Measurements from ENCODE around the gene CBFA2T3. TPM values are rescaled to one million over a fixed set of nuclear protein-coding genes. Genes with fewer than 3 reads are reported as not detected.

CBFA2T3 gene
- total RNA-seq, 2 donors from 2014 or later: 10.1 to 10.5 TPM

- Histone ChIP-seq H3K9ac (ENCODE audit: low read depth in 2 of 2, low read length in 2 of 2) (no peak overlapping the region), H3K36me3 (no peaks in the 10 kb centered on the region), H3K4me1 (no peaks in the 10 kb centered on the region), H3K4me3 (no peak overlapping the region), H3K27ac (no peak overlapping the region), H3K27me3 (no peaks in the 10 kb centered on the region), H3K9me3 (no peaks in the 10 kb centered on the region)
- DNase-seq: no peak
- TF ChIP-seq CTCF (IDR thresholded peaks at IDR 0.05): no peak
- intact Hi-C loops (cut with DNase I): no loop called here
These were observed 25.0 kb downstream of the CBFA2T3 start for GRCh38 chr16:88951989-88952388.

- no peak overlapping the region for H3K9ac ChIP-seq (ENCODE audit: low read depth in 2 of 2, low read length in 2 of 2)
- no peaks in the 10 kb centered on the region for H3K36me3 ChIP-seq
- no peak overlapping the region for H3K27ac ChIP-seq
- H3K4me1 ChIP-seq: no peaks in the 10 kb centered on the region
- TF ChIP-seq CTCF (IDR thresholded peaks at IDR 0.05): no peak
- no peaks in the 10 kb centered on the region for H3K27me3 ChIP-seq
- no peak overlapping the region for H3K4me3 ChIP-seq
- DNase-seq: no peak
- H3K9me3 ChIP-seq: no peaks in the 10 kb centered on the region
- intact Hi-C loops (cut with DNase I): no loop called here
These were observed 25.5 kb downstream of the CBFA2T3 start for GRCh38 chr16:88951501-88951900.

GRCh38 chr16:88948781-88949490 is 28.1 kb downstream of the CBFA2T3 start:
- no peaks in the 10 kb centered on the region for H3K9me3 ChIP-seq
- DNase-seq: no peak
- TF ChIP-seq CTCF (IDR thresholded peaks at IDR 0.05): no peak
- no peaks in the 10 kb centered on the region for H3K27me3 ChIP-seq
- no peak overlapping the region for H3K27ac ChIP-seq
- H3K4me1 ChIP-seq: no peaks in the 10 kb centered on the region
- no peak overlapping the region for H3K9ac ChIP-seq (ENCODE audit: low read depth in 2 of 2, low read length in 2 of 2)
- intact Hi-C loops (cut with DNase I): no loop called here
- H3K36me3 ChIP-seq: no peaks in the 10 kb centered on the region
- H3K4me3 ChIP-seq: no peak overlapping the region

GRCh38 chr16:88945473-88945872 is 31.5 kb downstream of the CBFA2T3 start:
- no peaks in the 10 kb centered on the region for H3K4me1 ChIP-seq
- no peaks in the 10 kb centered on the region for H3K36me3 ChIP-seq
- H3K9me3 ChIP-seq: no peaks in the 10 kb centered on the region
- DNase-seq: no peak
- peaks cover 8% of the 10 kb centered on the region for H3K27me3 ChIP-seq
- no peak overlapping the region for H3K9ac ChIP-seq (ENCODE audit: low read depth in 2 of 2, low read length in 2 of 2)
- H3K4me3 ChIP-seq: no peak overlapping the region
- intact Hi-C loops (cut with DNase I): no loop called here
- no peak overlapping the region for H3K27ac ChIP-seq
- no peak for TF ChIP-seq CTCF (IDR thresholded peaks at IDR 0.05)

GRCh38 chr16:88943741-88944140 is 33.3 kb downstream of the CBFA2T3 start:
- Histone ChIP-seq H3K9ac (ENCODE audit: low read depth in 2 of 2, low read length in 2 of 2) (no peak overlapping the region), H3K27ac (no peak overlapping the region), H3K4me1 (no peaks in the 10 kb centered on the region), H3K9me3 (no peaks in the 10 kb centered on the region), H3K36me3 (no peaks in the 10 kb centered on the region), H3K4me3 (no peak overlapping the region), H3K27me3 (peaks cover 26% of the 10 kb centered on the region)
- no peak for TF ChIP-seq CTCF (IDR thresholded peaks at IDR 0.05)
- DNase-seq: no peak
- intact Hi-C loops (cut with DNase I): loop anchor here (5.0 kb wide), 2 partner anchors 224 to 274 kb away; partner anchors contain the start of gene ZNF778

All from colonic mucosa (tissue), 4 donors.